HG02840 (cell line): Measurements from ENCODE around the gene VPS35.
A peak's percentile ranks its signal among the peaks of the same experiment; 100 is the strongest.

Source experiments
- ATAC-seq: cut with Tn5 transposase; IDR thresholded peaks from one replicate; pipeline ENCODE4 v1.9.1; 2021; ENCODE audit warnings: mild to moderate bottlenecking, moderate library complexity, moderate number of reproducible peaks; ENCODE audit not compliant: unreplicated experiment, low FRiP score

VPS35 gene

DNA sequence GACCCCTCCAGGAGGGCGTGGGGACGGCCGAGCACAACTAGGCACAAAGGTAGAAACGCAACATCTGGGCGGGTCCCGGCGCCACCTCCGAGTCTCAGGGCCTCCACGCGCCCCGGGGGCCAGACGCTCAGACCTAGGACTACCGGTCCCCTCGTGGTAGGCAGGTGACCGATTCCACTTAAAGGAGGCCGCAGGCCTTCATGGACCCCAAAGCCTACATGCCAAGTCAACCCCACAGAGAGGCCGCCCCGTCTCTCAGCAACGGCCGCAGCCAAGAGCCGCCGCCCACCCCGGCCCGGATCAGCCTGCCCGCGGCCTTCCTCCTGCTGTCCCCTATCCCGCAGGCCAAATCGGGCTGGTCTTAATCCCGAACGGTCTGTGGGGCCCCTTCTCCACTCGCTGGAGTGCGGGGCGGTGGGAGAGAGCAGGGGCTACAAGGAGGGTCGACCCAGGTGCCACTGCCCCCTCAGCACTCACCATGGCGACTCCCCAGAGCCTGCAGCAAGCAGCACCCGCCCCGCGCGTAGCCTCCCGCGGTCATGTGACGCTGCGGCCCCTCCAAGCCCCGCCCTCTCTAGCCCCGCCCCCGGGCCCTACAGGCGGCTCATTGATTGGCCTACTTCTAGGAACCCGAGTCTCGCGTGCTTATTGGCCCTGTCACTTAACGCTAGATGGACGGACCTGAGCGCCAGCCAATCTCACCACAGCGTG is at the start of gene VPS35:
Gene VPS35, minus strand, starts transcription at position 525 of the 711 bp plus-strand sequence. Its CDS starts 45 bp downstream, at position 480.
- peak; percentile 85 for ATAC-seq

DNA sequence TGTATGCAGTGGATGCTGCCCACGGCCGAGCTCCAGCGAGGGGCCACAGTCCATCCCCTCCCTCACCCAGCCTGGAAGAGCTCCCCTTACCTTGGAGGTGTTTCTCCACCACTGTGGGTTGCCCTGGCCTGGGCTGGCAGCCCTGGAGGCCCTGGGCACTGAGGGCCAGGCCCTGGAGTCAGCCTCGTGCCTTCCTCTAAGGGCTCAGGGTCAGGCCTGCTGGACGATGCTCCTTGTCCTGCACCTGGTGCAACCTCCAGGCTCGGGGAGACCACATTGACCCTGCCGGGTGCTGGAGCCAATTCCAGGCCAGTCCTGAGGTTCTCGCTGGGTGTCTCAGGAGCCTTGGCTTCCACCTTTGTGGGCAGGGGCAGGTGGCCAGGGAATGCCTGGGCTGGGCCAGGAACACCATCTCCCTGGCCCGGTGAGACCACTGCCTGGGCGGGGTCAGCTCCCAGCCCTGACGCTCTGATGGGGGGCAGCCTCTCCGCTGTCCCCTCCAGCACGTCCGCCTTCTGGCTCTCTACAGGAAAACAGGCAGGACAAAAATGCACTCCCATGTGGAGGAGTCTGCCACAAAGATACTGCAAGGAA is 48.7 kb upstream of the VPS35 start:
- no peak for ATAC-seq

GRCh38 chr16:46736695-46737094 is 47.7 kb upstream of the VPS35 start:
- no peak for ATAC-seq

DNA sequence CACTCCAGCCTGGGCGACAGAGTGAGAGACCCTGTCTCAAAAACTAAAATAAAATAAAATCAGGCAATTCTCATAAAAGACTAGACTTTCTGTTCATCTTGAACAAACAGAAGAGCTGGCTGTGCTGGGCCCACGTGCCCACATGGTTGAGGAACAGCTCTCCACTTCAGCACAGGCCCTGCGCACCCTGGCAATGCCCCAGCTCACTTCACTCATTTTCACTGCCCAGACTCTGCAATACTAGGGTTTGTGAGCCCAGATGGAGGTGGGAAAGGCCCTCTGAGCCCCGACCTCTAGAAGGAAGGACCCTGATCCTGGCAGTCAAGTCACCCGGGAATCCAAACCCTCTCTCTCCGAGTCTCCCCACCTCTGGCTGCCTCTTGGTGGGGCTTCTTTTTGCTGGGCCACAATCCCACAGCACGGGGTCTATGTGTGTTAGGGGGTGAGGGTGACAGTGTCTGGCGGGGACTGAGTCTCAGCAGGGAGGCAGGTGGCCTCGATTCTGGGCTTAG is 44.4 kb upstream of the VPS35 start:
- no peak for ATAC-seq

DNA sequence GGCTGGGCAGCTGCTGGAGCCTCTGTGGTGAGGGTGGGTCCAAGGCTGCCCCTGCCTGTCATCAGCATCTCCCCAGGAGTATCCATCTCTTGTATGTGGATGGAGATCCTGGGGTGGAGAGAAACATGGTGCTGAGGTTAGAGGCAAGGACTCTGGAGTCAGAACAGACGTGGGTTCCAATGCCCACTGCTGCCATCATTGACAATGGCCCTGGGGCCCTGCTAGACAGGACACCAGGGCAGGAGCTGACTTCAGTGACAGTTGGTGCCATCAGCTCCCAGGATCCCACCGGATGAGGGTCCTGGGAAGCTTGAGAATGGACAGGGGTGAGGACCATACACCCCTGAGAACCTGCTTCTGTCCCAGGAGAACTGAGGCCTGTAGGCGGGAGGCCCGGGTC is 43.6 kb upstream of the VPS35 start:
- no peak for ATAC-seq

GRCh38 chr16:46731691-46732555 is 42.9 kb upstream of the VPS35 start:
- no peak for ATAC-seq

- ATAC-seq: no peak
Observed at GRCh38 chr16:46730801-46731690, 42.1 kb upstream of the VPS35 start.

DNA sequence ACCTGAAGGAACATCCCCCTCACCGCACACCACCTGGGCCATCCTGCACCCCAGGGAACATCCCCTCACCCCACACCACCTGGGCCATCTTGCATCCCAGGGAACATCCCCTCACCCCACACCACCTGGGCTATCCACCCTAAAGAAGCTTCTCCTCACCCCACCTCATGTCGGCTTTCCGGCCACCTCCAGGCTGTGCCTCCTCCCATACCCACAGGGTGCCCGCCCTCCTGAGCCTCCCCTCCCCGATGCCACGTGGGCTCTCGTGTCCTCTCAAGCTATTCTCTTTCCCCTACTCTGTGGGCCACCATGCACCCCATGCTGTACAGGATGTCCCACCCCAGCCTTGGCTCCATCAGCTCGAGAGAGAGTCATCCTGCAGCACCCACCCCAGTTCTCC is 41.1 kb upstream of the VPS35 start:
- no peak for ATAC-seq

DNA sequence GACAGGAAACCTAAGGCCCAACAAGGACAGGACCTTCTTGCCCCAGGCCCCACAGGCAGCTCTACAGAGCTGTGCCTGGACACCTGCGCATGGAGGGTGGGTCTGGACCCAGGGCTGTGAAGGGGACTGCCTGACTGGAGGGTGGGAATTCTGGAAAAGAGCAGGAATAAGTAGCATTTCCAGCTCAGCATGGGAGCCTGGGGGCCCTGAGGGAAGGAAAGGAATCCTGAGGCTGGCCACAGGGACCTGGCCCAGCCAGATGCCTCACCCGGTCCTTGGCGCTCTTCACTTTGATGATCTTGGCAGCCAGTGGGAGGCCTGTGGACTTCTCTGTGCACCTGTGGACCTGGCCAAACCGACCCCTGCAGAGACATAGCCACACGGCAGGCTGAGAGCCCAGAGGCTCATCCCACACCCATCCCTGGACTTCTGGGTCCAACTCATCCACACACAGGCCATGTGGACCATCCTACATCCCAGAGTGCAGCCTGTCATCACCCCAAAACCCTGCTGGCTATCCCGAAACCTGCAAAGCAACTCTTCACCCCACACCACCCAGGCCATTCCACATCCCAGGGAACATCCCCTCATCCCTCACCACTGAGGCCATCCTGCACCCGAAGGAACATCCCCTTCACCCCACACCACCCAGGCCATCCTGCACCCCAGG is 40.5 kb upstream of the VPS35 start:
- ATAC-seq: no peak

GRCh38 chr16:46728806-46729205 is 39.8 kb upstream of the VPS35 start:
- ATAC-seq: no peak

GRCh38 chr16:46727630-46728029 is 38.7 kb upstream of the VPS35 start:
- ATAC-seq: no peak

DNA sequence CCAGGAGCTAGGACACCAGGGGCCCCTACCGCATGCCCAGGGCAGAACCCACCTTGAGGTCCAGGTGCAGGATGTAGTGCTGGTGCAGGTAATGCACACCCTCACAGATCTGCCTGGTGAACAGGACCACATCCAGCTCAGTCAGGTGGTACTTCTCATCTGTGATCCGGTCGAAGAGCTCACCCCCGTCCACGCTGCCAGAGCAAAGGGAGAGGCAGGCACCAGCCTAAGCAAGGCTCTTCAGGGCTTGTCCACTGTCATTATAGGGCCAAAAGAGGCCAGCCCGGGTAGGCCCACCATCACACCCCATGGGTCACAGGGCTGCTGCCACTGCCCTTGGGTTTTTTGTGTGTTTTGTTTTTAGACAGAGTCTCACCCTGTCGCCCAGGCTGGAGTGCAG is 38.2 kb upstream of the VPS35 start:
- no peak for ATAC-seq

DNA sequence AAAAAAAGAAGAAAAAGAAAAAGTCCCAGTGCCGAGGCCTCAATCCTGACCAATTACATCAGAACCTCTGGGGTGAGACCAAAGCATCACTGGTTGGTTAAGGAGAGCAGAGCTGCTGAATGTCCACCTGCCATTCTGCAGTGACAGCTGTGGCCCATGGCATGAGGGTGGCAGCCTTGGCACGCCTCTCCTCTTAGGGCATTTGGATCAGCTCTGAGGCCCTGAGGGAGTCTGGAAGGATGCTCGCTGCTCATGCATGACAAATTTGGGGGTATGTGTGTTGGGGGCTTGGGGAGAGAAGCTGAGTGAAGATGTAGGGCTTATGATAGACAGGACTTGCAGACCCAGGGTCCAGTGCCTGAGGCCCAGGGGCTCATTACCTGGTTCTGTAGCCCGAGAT is 32.9 kb upstream of the VPS35 start:
- ATAC-seq: no peak

GRCh38 chr16:46720619-46721018 is 31.6 kb upstream of the VPS35 start:
- no peak for ATAC-seq

GRCh38 chr16:46719528-46719927 is 30.6 kb upstream of the VPS35 start:
- ATAC-seq: no peak

- ATAC-seq: no peak
Observed at GRCh38 chr16:46718214-46718613, 29.2 kb upstream of the VPS35 start.

DNA sequence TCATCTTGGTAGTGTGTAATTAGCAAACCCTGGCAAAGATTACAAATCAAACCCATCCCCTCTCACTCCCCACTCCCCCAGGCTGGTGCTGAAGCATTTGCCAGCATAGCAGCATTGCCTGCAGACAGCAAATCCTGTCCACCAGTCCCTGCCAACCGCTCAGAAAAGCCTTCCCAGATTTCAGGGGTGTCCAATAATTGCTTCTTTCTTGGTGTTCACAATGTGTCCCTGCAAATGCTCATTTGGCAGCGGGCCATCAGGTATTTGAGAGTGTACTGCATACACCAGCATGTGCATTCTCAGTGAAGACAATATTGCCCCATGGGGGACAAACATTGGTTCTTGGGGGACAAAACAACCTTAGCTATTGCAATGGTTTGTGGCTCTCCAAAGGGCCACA is 28.7 kb upstream of the VPS35 start:
- ATAC-seq: no peak

DNA sequence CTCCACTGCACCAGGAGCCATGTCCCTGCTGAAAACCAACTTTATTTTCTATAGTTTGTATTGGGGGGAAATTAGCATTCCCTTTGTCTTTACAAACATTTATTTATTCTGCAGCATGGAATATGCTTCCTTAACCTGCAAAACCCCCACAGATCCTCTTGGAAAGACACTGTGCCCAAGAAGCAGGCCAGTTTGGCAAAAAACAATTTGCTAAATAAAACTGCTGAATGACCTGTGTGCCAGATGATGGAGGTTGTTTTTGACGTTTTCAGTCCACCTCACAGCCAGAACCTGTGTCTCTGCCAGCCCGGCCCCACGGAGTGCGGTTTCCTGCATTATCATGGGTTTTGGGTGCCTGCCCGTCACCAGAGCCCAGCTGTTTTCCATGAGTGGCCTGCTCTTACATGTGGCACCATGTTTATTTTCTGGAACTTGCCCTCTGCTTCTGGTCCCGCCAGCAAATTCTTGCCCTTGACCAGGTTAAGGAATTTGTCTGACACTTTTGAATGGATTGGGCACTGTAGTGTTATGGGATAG is 26.9 kb upstream of the VPS35 start:
- no peak for ATAC-seq

DNA sequence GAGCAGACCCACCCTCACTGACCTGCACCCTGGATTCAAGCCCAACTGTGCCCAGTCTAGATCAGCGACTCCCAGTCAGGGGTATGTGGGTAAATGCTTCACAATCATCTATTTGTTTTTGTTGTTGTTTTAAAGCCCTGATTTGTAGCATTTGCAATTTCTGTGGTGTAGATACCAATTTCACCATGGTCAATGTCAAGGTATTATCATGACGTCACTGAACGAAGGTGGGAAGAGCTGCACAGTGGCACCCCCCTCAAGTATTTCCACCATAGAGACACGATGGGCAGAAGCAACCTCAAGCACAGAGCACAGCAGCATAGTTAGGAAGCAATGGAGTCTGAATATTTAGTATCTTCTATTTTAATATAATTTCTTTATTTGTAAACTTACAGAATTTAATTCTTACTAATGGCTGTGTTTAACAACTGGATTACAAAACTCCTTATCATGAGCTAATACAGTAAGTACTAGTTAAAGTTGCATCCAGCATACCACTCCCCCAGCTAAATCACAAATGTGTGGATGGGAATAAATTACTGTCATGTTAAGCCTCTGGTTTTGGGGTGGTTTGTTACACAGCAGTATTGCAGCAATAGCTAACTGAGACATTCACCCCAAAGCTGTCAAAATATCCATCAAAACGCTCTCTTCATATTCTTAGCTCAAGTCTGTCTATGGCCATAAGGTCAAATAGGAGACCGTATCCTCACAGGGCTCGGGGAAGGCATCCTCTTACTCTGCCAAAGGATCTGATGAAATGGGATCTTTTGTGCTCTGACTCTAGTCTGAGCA is 26.0 kb upstream of the VPS35 start:
- ATAC-seq: no peak
